ENCODE measurements around the gene STPG4. TPM values are rescaled to one million over a fixed set of nuclear protein-coding genes. Genes with fewer than 3 reads are reported as not detected.
"Not testable (repeated sequence)": the region's sequence is repeated elsewhere in the genome, so short reads cannot be mapped to it uniquely, and the experiment has no call there.

The STPG4 gene
- total RNA-seq, 1 experiment from 2014 or later: 0.13 TPM

GRCh38 chr2:47099712-47100111 is 55.4 kb downstream of the STPG4 start:
- not testable (repeated sequence) for H3K23ac ChIP-seq (ENCODE audit: insufficient read length, low read depth, low read length); H4K8ac ChIP-seq (replicated peaks; ENCODE audit: insufficient read length, low read depth, low read length); H3T11ph ChIP-seq (ENCODE audit: low read length); H3K79me1 ChIP-seq (ENCODE audit: insufficient read depth, low read depth, low read length, poor library complexity, severe bottlenecking); H3K27me3 Mint-ChIP-seq (ENCODE audit: low read depth); H3K14ac ChIP-seq (ENCODE audit: insufficient read depth, low read length); H4K5ac ChIP-seq (ENCODE audit: insufficient read length, low read depth, low read length); H3K36me3 Mint-ChIP-seq (ENCODE audit: insufficient read depth in 1 of 3, low read depth in 3 of 3); H3K9ac ChIP-seq (ENCODE audit: extremely low read depth, insufficient read length, low read length); H3K27me3 ChIP-seq (ENCODE audit: insufficient read depth, low read length); H3K4me3 Mint-ChIP-seq; H2BK20ac ChIP-seq (ENCODE audit: low read depth, low read length, poor library complexity, severe bottlenecking); H2AK5ac ChIP-seq (ENCODE audit: insufficient read length, low read length); H3K4me1 ChIP-seq (ENCODE audit: insufficient read depth, low read length); H3K9me3 Mint-ChIP-seq; H4K91ac ChIP-seq (ENCODE audit: insufficient read length, low read depth, low read length); H2BK15ac ChIP-seq (ENCODE audit: low read depth, low read length); H3K27ac ChIP-seq (ENCODE audit: insufficient read length, low read depth, low read length); H3K4ac ChIP-seq (ENCODE audit: low read depth, low read length); H2AFZ ChIP-seq (ENCODE audit: low read length); H2BK5ac ChIP-seq (ENCODE audit: insufficient read length, low read length); H3K27ac Mint-ChIP-seq; H3K9me3 ChIP-seq (ENCODE audit: control insufficient read depth, low read depth, low read length); H3K56ac ChIP-seq (ENCODE audit: insufficient read length, low read depth, low read length); H3K23me2 ChIP-seq (ENCODE audit: insufficient read length, low read depth, low read length, poor library complexity, severe bottlenecking); H3K4me2 ChIP-seq (ENCODE audit: insufficient read depth, insufficient read length, low read length); H4K20me1 ChIP-seq (ENCODE audit: control insufficient read depth, insufficient read depth, insufficient read length); H2BK120ac ChIP-seq (ENCODE audit: low read depth, low read length, poor library complexity, severe bottlenecking); H3K18ac ChIP-seq (ENCODE audit: insufficient read length, low read depth, low read length); H2BK12ac ChIP-seq (ENCODE audit: insufficient read length, low read depth, low read length); DNase-seq; H3K79me2 ChIP-seq (ENCODE audit: insufficient read depth, low read length)
- H3K4me1 Mint-ChIP-seq: peaks cover 19 to 27% of the 10 kb centered on the region in 2 experiments
- no CpG with 5 or more reads among the region's 14 CpGs for WGBS (ENCODE audit: extremely low coverage, insufficient read length, low lambda C conversion rate)
